ENCODE data around the gene SPTB. TPM values are rescaled to one million over a fixed set of nuclear protein-coding genes. Genes with fewer than 3 reads are reported as not detected.

Gene SPTB
- total and polyA plus RNA-seq, 8 donors: under 0.01 to 3.5 (median 0.55) TPM; not detected in 2

GRCh38 chr14:64864258-64864657 is 15.4 kb downstream of the SPTB start:
- peaks cover 0 to 25% (median 0%) of the 10 kb centered on the region in 3 donors for H3K27me3 ChIP-seq
- no peaks in the 10 kb centered on the region for H3K36me3 ChIP-seq
- intact Hi-C loops (cut with DNase I; ENCODE audit: low total_unique reads): no loop called here
- no peak for DNase-seq
- no peaks in the 10 kb centered on the region for H3K4me1 ChIP-seq
- no peak overlapping the region for H3K27ac ChIP-seq
- no peaks in the 10 kb centered on the region for H3K9me3 ChIP-seq
- no peak overlapping the region for H3K4me3 ChIP-seq
- TF ChIP-seq EP300 (IDR thresholded peaks at IDR 0.05) (no peak), POLR2A (IDR thresholded peaks at IDR 0.05) (no peak), POLR2AphosphoS5 (IDR thresholded peaks at IDR 0.05) (no peak), CTCF (IDR thresholded peaks at IDR 0.05) (no peak)
- WGBS, 5 donors: 77 to 100% (median 87%) methylated on average over 1 of the region's 1 CpG

GRCh38 chr14:64861916-64862315 is 17.8 kb downstream of the SPTB start:
- intact Hi-C loops (cut with DNase I; ENCODE audit: low total_unique reads): no loop called here
- TF ChIP-seq POLR2AphosphoS5 (IDR thresholded peaks at IDR 0.05) (no peak), EP300 (IDR thresholded peaks at IDR 0.05) (no peak), CTCF (IDR thresholded peaks at IDR 0.05) (no peak), POLR2A (IDR thresholded peaks at IDR 0.05) (no peak)
- H3K27me3 ChIP-seq: peaks cover 0 to 19% (median 0%) of the 10 kb centered on the region in 3 donors
- 28 to 45% (median 31%) methylated on average over 3 of the region's 3 CpGs for WGBS, 5 donors
- H3K9me3 ChIP-seq: no peaks in the 10 kb centered on the region
- no peak overlapping the region for H3K4me3 ChIP-seq
- H3K4me1 ChIP-seq: no peaks in the 10 kb centered on the region
- no peaks in the 10 kb centered on the region for H3K36me3 ChIP-seq
- H3K27ac ChIP-seq: no peak overlapping the region
- no peak for DNase-seq

- Histone ChIP-seq H3K4me3 (no peak overlapping the region), H3K27me3 (peaks cover 0 to 27% (median 0%) of the 10 kb centered on the region in 3 donors), H3K27ac (no peak overlapping the region), H3K36me3 (no peaks in the 10 kb centered on the region), H3K4me1 (no peaks in the 10 kb centered on the region), H3K9me3 (no peaks in the 10 kb centered on the region)
- TF ChIP-seq CTCF (IDR thresholded peaks at IDR 0.05) (no peak), POLR2A (IDR thresholded peaks at IDR 0.05) (no peak), POLR2AphosphoS5 (IDR thresholded peaks at IDR 0.05) (no peak), EP300 (IDR thresholded peaks at IDR 0.05) (no peak)
- no peak for DNase-seq
- WGBS, 5 donors: 19 to 40% (median 28%) methylated on average over 2 of the region's 2 CpGs
- intact Hi-C loops (cut with DNase I; ENCODE audit: low total_unique reads): no loop called here
These were observed 19.7 kb downstream of the SPTB start for GRCh38 chr14:64860039-64860438.

- Histone ChIP-seq H3K4me1 (no peaks in the 10 kb centered on the region), H3K9me3 (no peaks in the 10 kb centered on the region), H3K27ac (no peak overlapping the region), H3K27me3 (peaks cover 0 to 23% (median 0%) of the 10 kb centered on the region in 3 donors), H3K36me3 (no peaks in the 10 kb centered on the region), H3K4me3 (no peak overlapping the region)
- TF ChIP-seq CTCF (IDR thresholded peaks at IDR 0.05): no peak
- TF ChIP-seq POLR2AphosphoS5 (IDR thresholded peaks at IDR 0.05): no peak
- TF ChIP-seq POLR2A (IDR thresholded peaks at IDR 0.05): no peak
- TF ChIP-seq EP300 (IDR thresholded peaks at IDR 0.05): no peak
- intact Hi-C loops (cut with DNase I; ENCODE audit: low total_unique reads): no loop called here
- WGBS, 5 donors: 58 to 71% (median 64%) methylated on average over 11 of the region's 11 CpGs
- DNase-seq: no peak
These were observed 21.5 kb downstream of the SPTB start for GRCh38 chr14:64857979-64858744.
